Measurements from ENCODE around the gene ESR1.

DNA sequence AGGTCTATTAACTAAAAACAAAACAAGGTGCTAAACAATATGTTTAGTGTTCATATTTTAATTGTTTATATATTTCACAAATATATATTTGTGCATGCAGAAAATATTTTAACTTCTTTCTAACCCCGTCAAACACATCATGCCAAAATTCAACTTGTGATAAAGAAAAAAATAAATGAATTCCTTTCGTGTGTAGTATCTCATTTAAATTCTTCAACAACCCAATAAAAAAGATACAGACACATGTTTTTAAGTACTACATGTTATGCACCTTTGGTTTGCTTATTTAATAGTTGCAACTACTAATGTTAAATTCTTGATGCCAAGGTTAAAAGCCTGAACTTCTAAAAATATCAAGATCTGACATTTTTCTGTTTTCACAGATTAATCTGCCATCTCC lies 252.4 kb downstream of the ESR1 start:
- TF ChIP-seq, protein P1, sequence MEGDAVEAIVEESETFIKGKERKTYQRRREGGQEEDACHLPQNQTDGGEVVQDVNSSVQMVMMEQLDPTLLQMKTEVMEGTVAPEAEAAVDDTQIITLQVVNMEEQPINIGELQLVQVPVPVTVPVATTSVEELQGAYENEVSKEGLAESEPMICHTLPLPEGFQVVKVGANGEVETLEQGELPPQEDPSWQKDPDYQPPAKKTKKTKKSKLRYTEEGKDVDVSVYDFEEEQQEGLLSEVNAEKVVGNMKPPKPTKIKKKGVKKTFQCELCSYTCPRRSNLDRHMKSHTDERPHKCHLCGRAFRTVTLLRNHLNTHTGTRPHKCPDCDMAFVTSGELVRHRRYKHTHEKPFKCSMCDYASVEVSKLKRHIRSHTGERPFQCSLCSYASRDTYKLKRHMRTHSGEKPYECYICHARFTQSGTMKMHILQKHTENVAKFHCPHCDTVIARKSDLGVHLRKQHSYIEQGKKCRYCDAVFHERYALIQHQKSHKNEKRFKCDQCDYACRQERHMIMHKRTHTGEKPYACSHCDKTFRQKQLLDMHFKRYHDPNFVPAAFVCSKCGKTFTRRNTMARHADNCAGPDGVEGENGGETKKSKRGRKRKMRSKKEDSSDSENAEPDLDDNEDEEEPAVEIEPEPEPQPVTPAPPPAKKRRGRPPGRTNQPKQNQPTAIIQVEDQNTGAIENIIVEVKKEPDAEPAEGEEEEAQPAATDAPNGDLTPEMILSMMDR (conservative IDR thresholded peaks at IDR 0.05) = no peak
- TF ChIP-seq ZFX (IDR thresholded peaks at IDR 0.05) = no peak

Measured in C4-2B (cell line).